HG03095 (cell line): ENCODE results near the gene CLCNKA.

Experiments
- ATAC-seq: cut with Tn5 transposase; IDR thresholded peaks from one replicate; pipeline ENCODE4 v1.9.1; 2021; ENCODE audit warnings: moderate library complexity; ENCODE audit not compliant: unreplicated experiment

The CLCNKA gene

GRCh38 chr1:16076031-16076864, 54.4 kb downstream of the CLCNKA start:
- no peak for ATAC-seq

GRCh38 chr1:16076865-16077238, 55.0 kb downstream of the CLCNKA start:
- ATAC-seq: no peak

GRCh38 chr1:16077406-16078245, 55.8 kb downstream of the CLCNKA start:
- ATAC-seq: no peak

GRCh38 chr1:16078925-16079656, 57.3 kb downstream of the CLCNKA start:
- ATAC-seq: no peak

- no peak for ATAC-seq
Measured at GRCh38 chr1:16080422-16081150, 58.8 kb downstream of the CLCNKA start.

- no peak for ATAC-seq
Measured at GRCh38 chr1:16081636-16082035, 59.8 kb downstream of the CLCNKA start.

- no peak for ATAC-seq
Measured at GRCh38 chr1:16082283-16083038, 60.6 kb downstream of the CLCNKA start.

- ATAC-seq: no peak
Measured at GRCh38 chr1:16083486-16083885, 61.6 kb downstream of the CLCNKA start.
